ENCODE results near the gene MRPL32. TPM values are rescaled to one million over a fixed set of nuclear protein-coding genes. Genes with fewer than 3 reads are reported as not detected.

MRPL32 gene
- total RNA-seq, 4 donors from 2014 or later, result 30.2 to 58.8 (median 34.5) TPM

- Histone ChIP-seq H3K9me3 (peaks cover 0 to 9% (median 0%) of the 10 kb centered on the region in 4 donors), H3K4me1 (no peaks in the 10 kb centered on the region), H3K4me3 (no peak overlapping the region), H3K36me3 (no peaks in the 10 kb centered on the region), H3K27ac (no peak overlapping the region), H3K27me3 (no peaks in the 10 kb centered on the region)
- 81 to 93% methylated on average over 3 of the region's 3 CpGs for WGBS, 2 donors
- TF ChIP-seq POLR2A (IDR thresholded peaks at IDR 0.05) (no peak), CTCF (IDR thresholded peaks at IDR 0.05) (no peak), EP300 (IDR thresholded peaks at IDR 0.05) (no peak)
- no peak for DNase-seq (ENCODE audit: low spot score in 2 of 2)
These were observed 48.3 kb downstream of the MRPL32 start for GRCh38 chr7:42980514-42980913.

- 71 to 79% methylated on average over 1 of the region's 1 CpG for WGBS, 2 donors
- no peaks in the 10 kb centered on the region for H3K4me1 ChIP-seq
- H3K27me3 ChIP-seq, result no peaks in the 10 kb centered on the region
- TF ChIP-seq POLR2A (IDR thresholded peaks at IDR 0.05) (no peak), EP300 (IDR thresholded peaks at IDR 0.05) (no peak), CTCF (IDR thresholded peaks at IDR 0.05) (no peak)
- H3K36me3 ChIP-seq, result no peaks in the 10 kb centered on the region
- H3K9me3 ChIP-seq, result peaks cover 0 to 9% (median 0%) of the 10 kb centered on the region in 4 donors
- no peak overlapping the region for H3K27ac ChIP-seq
- no peak overlapping the region for H3K4me3 ChIP-seq
- no peak for DNase-seq (ENCODE audit: low spot score in 2 of 2)
These were observed 49.4 kb downstream of the MRPL32 start for GRCh38 chr7:42981601-42982000.

GRCh38 chr7:42982604-42983115 is 50.5 kb downstream of the MRPL32 start:
- Histone ChIP-seq H3K9me3 (peaks cover 0 to 9% (median 0%) of the 10 kb centered on the region in 4 donors), H3K36me3 (no peaks in the 10 kb centered on the region), H3K4me3 (no peak overlapping the region), H3K27me3 (no peaks in the 10 kb centered on the region), H3K27ac (no peak overlapping the region), H3K4me1 (no peaks in the 10 kb centered on the region)
- TF ChIP-seq EP300 (IDR thresholded peaks at IDR 0.05), result no peak
- no peak for TF ChIP-seq POLR2A (IDR thresholded peaks at IDR 0.05)
- TF ChIP-seq CTCF (IDR thresholded peaks at IDR 0.05), result no peak
- WGBS, 2 donors, result 84 to 85% methylated on average over 3 of the region's 3 CpGs
- DNase-seq (ENCODE audit: low spot score in 2 of 2), result no peak

- Histone ChIP-seq H3K4me1 (no peaks in the 10 kb centered on the region), H3K27ac (no peak overlapping the region), H3K4me3 (no peak overlapping the region), H3K9me3 (peaks cover 0 to 9% (median 0%) of the 10 kb centered on the region in 4 donors), H3K36me3 (no peaks in the 10 kb centered on the region), H3K27me3 (no peaks in the 10 kb centered on the region)
- WGBS, 2 donors, result 87 to 91% methylated on average over 1 of the region's 1 CpG
- TF ChIP-seq CTCF (IDR thresholded peaks at IDR 0.05) (no peak), EP300 (IDR thresholded peaks at IDR 0.05) (no peak), POLR2A (IDR thresholded peaks at IDR 0.05) (no peak)
- no peak for DNase-seq (ENCODE audit: low spot score in 2 of 2)
These were observed 52.0 kb downstream of the MRPL32 start for GRCh38 chr7:42984137-42984536.

GRCh38 chr7:42986213-42986612 is 54.0 kb downstream of the MRPL32 start:
- DNase-seq (ENCODE audit: low spot score in 2 of 2), result no peak
- no peaks in the 10 kb centered on the region for H3K36me3 ChIP-seq
- TF ChIP-seq POLR2A (IDR thresholded peaks at IDR 0.05) (no peak), EP300 (IDR thresholded peaks at IDR 0.05) (no peak), CTCF (IDR thresholded peaks at IDR 0.05) (no peak)
- no peak overlapping the region for H3K4me3 ChIP-seq
- no peaks in the 10 kb centered on the region for H3K4me1 ChIP-seq
- WGBS, 2 donors, result 82 to 87% methylated on average over 6 of the region's 6 CpGs
- peaks cover 0 to 9% (median 0%) of the 10 kb centered on the region in 4 donors for H3K9me3 ChIP-seq
- no peaks in the 10 kb centered on the region for H3K27me3 ChIP-seq
- H3K27ac ChIP-seq, result no peak overlapping the region
